Trophoblast cell (in vitro differentiated cells and primary cell): ENCODE results near the gene ADCK2.

Source experiments
- DNase-seq, 2 donors: peaks; one replicate each; pipeline ENCODE4 v3.0.0-alpha.2; 2016
- H2AFZ ChIP-seq: 2 replicates; pipeline ENCODE4 v1.6.1; 2013; ENCODE audit warnings: low read length, moderate library complexity, mild to moderate bottlenecking; ENCODE audit not compliant: insufficient read depth, poor library complexity
- H2AK5ac ChIP-seq: 2 replicates; pipeline ENCODE4 v1.6.1; 2013; ENCODE audit warnings: mild to moderate bottlenecking, low read length
- H2BK120ac ChIP-seq: 2 replicates; pipeline ENCODE4 v1.6.1; 2013; ENCODE audit warnings: low read length, mild to moderate bottlenecking, moderate library complexity; ENCODE audit not compliant: insufficient read depth, poor library complexity
- H2BK12ac ChIP-seq: 2 replicates; pipeline ENCODE4 v1.6.1; 2013; ENCODE audit warnings: mild to moderate bottlenecking, low read length, moderate library complexity
- H2BK5ac ChIP-seq: 2 replicates; pipeline ENCODE4 v1.6.1; 2013; ENCODE audit warnings: low read length, low read depth, moderate library complexity, mild to moderate bottlenecking; ENCODE audit not compliant: poor library complexity
- H3K14ac ChIP-seq: 2 replicates; pipeline ENCODE4 v1.6.1; 2013; ENCODE audit warnings: mild to moderate bottlenecking, low read length
- H3K18ac ChIP-seq: 2 replicates; pipeline ENCODE4 v1.6.1; 2013; ENCODE audit warnings: mild to moderate bottlenecking, low read length
- H3K23ac ChIP-seq: 2 replicates; pipeline ENCODE4 v1.6.1; 2013; ENCODE audit warnings: low read length
- H3K27ac ChIP-seq: 2 replicates; pipeline ENCODE4 v1.5.1; 2013; ENCODE audit warnings: low read depth, mild to moderate bottlenecking, inconsistent platforms, low read length, moderate library complexity
- H3K27me3 ChIP-seq: 2 replicates; pipeline ENCODE4 v1.6.1; 2013; ENCODE audit warnings: inconsistent platforms, mild to moderate bottlenecking, low read length, moderate library complexity; ENCODE audit not compliant: insufficient read depth
- H3K36me3 ChIP-seq, 2 experiments: 1 replicate in 1 of 2; 2 replicates in 1 of 2; pipeline ENCODE4 v1.6.1; 2013; ENCODE audit warnings: low read length in 2 of 2, mild to moderate bottlenecking in 2 of 2, moderate library complexity in 1 of 2; ENCODE audit not compliant: insufficient read depth in 2 of 2, control insufficient read depth in 1 of 2
- H3K4ac ChIP-seq: 2 replicates; pipeline ENCODE4 v1.6.1; 2013; ENCODE audit warnings: low read depth, mild to moderate bottlenecking, low read length, moderate library complexity
- H3K4me1 ChIP-seq, 2 experiments: 1 replicate in 1 of 2; 2 replicates in 1 of 2; pipeline ENCODE4 v1.6.1; 2013; ENCODE audit warnings: low read length in 2 of 2, mild to moderate bottlenecking in 2 of 2, moderate library complexity in 1 of 2; ENCODE audit not compliant: insufficient read depth in 2 of 2, control insufficient read depth in 1 of 2
- H3K4me2 ChIP-seq: 2 replicates; pipeline ENCODE4 v1.6.1; 2013; ENCODE audit warnings: inconsistent platforms, mild to moderate bottlenecking, low read length, moderate library complexity
- H3K4me3 ChIP-seq: 2 replicates; pipeline ENCODE4 v1.5.1; 2013; ENCODE audit warnings: mild to moderate bottlenecking, low read depth, low read length, inconsistent platforms
- H3K79me1 ChIP-seq: one replicate; pipeline ENCODE4 v1.6.1; 2013; ENCODE audit warnings: low read length
- H3K79me2 ChIP-seq: 2 replicates; pipeline ENCODE4 v1.6.1; 2013; ENCODE audit warnings: low read length, mild to moderate bottlenecking; ENCODE audit not compliant: control insufficient read depth, insufficient read depth, poor library complexity
- H3K9ac ChIP-seq: 2 replicates; pipeline ENCODE4 v1.6.1; 2013; ENCODE audit warnings: mild to moderate bottlenecking, low read length
- H3K9me3 ChIP-seq: 2 replicates; pipeline ENCODE4 v1.6.1; 2013; ENCODE audit warnings: low read depth, mild to moderate bottlenecking, control low read depth, inconsistent platforms, low read length; ENCODE audit not compliant: insufficient read depth
- H4K12ac ChIP-seq: 2 replicates; pipeline ENCODE4 v1.6.1; 2013; ENCODE audit warnings: low read depth, mild to moderate bottlenecking, low read length, moderate library complexity
- H4K8ac ChIP-seq: 2 replicates; pipeline ENCODE4 v1.6.1; 2013; ENCODE audit warnings: low read depth, mild to moderate bottlenecking, low read length, moderate library complexity
- H4K91ac ChIP-seq: one replicate; pipeline ENCODE4 v1.6.1; 2013; ENCODE audit warnings: low read depth, mild to moderate bottlenecking, low read length, moderate library complexity
- WGBS: extraction: QIAGEN DNeasy Blood & Tissue Kit; methylation state at CpG from one replicate; pipeline ENCODE4 v1.1.7; 2013; ENCODE audit warnings: missing lambda C conversion rate; ENCODE audit not compliant: insufficient read length, insufficient coverage; ENCODE audit errors: extremely low coverage; 5-methylcytosine and 5-hydroxymethylcytosine counted together

Gene ADCK2

GRCh38 chr7:140686921-140687320 is 14.2 kb downstream of the ADCK2 start:
- Histone ChIP-seq H3K4me3 (no peak overlapping the region), H4K8ac (no peak overlapping the region), H2BK120ac (no peak overlapping the region), H3K27ac (no peak overlapping the region), H2AFZ (no peak overlapping the region), H3K14ac (no peak overlapping the region), H2AK5ac (no peak overlapping the region), H3K27me3 (no peaks in the 10 kb centered on the region), H4K12ac (no peak overlapping the region), H3K4me1 (peaks cover 4 to 10% of the 10 kb centered on the region in 2 experiments), H3K18ac (no peak overlapping the region), H3K4me2 (no peak overlapping the region), H3K79me1 (peaks cover 6% of the 10 kb centered on the region), H3K79me2 (no peaks in the 10 kb centered on the region), H2BK5ac (no peak overlapping the region), H2BK12ac (no peak overlapping the region), H3K23ac (no peak overlapping the region), H4K91ac (no peak overlapping the region), H3K4ac (no peak overlapping the region), H3K9me3 (peaks cover 5% of the 10 kb centered on the region), H3K36me3 (peaks cover 21 to 27% of the 10 kb centered on the region in 2 experiments), H3K9ac (no peak overlapping the region)
- DNase-seq = no peak
- no CpG with 5 or more reads among the region's 11 CpGs for WGBS

- no CpG with 5 or more reads among the region's 6 CpGs for WGBS
These were observed 15.6 kb downstream of the ADCK2 start for GRCh38 chr7:140688341-140688740.

GRCh38 chr7:140689199-140690152 is 16.7 kb downstream of the ADCK2 start:
- H3K79me1 ChIP-seq = peaks cover 2% of the 10 kb centered on the region
- no peak overlapping the region for H2AK5ac ChIP-seq
- no peak overlapping the region for H2BK120ac ChIP-seq
- H3K4me2 ChIP-seq = no peak overlapping the region
- H3K18ac ChIP-seq = no peak overlapping the region
- no peak overlapping the region for H3K9ac ChIP-seq
- no peak overlapping the region for H2AFZ ChIP-seq
- H4K12ac ChIP-seq = no peak overlapping the region
- H3K27me3 ChIP-seq = no peaks in the 10 kb centered on the region
- H2BK5ac ChIP-seq = no peak overlapping the region
- no CpG with 5 or more reads among the region's 16 CpGs for WGBS
- no peak overlapping the region for H2BK12ac ChIP-seq
- peaks cover 2 to 3% of the 10 kb centered on the region in 2 experiments for H3K4me1 ChIP-seq
- no peak overlapping the region for H3K14ac ChIP-seq
- no peak overlapping the region for H3K23ac ChIP-seq
- DNase-seq = no peak
- H4K91ac ChIP-seq = no peak overlapping the region
- peaks cover 17 to 24% of the 10 kb centered on the region in 2 experiments for H3K36me3 ChIP-seq
- no peaks in the 10 kb centered on the region for H3K79me2 ChIP-seq
- no peak overlapping the region for H3K27ac ChIP-seq
- H3K4ac ChIP-seq = no peak overlapping the region
- H3K4me3 ChIP-seq = no peak overlapping the region
- no peak overlapping the region for H4K8ac ChIP-seq
- peaks cover 5% of the 10 kb centered on the region for H3K9me3 ChIP-seq

More at GRCh38 chr7:140688341-140688740, 15.6 kb downstream of the ADCK2 start:
- H3K18ac ChIP-seq = no peak overlapping the region
- H3K4ac ChIP-seq = no peak overlapping the region
- H3K4me3 ChIP-seq = no peak overlapping the region
- peaks cover 4% of the 10 kb centered on the region for H3K79me1 ChIP-seq
- no peak overlapping the region for H2BK5ac ChIP-seq
- H3K14ac ChIP-seq = no peak overlapping the region
- no peak overlapping the region for H3K23ac ChIP-seq
- peaks cover 18 to 27% of the 10 kb centered on the region in 2 experiments for H3K36me3 ChIP-seq
- H3K4me2 ChIP-seq = no peak overlapping the region
- H4K8ac ChIP-seq = no peak overlapping the region
- H3K27ac ChIP-seq = no peak overlapping the region
- no peaks in the 10 kb centered on the region for H3K79me2 ChIP-seq
- no peak overlapping the region for H2AFZ ChIP-seq
- H4K91ac ChIP-seq = no peak overlapping the region
- H4K12ac ChIP-seq = no peak overlapping the region
- peaks cover 4 to 8% of the 10 kb centered on the region in 2 experiments for H3K4me1 ChIP-seq
- H2BK120ac ChIP-seq = no peak overlapping the region
- peaks cover 5% of the 10 kb centered on the region for H3K9me3 ChIP-seq
- no peak overlapping the region for H2BK12ac ChIP-seq
- H2AK5ac ChIP-seq = no peak overlapping the region
- H3K27me3 ChIP-seq = no peaks in the 10 kb centered on the region
- H3K9ac ChIP-seq = peak overlapping the region; percentile 52
- DNase-seq = no peak

- H3K4me2 ChIP-seq = no peak overlapping the region
- H2AFZ ChIP-seq = no peak overlapping the region
- H4K12ac ChIP-seq = no peak overlapping the region
- peaks cover 5% of the 10 kb centered on the region for H3K9me3 ChIP-seq
- H2BK5ac ChIP-seq = no peak overlapping the region
- H3K27me3 ChIP-seq = no peaks in the 10 kb centered on the region
- peaks cover 2% of the 10 kb centered on the region for H3K79me1 ChIP-seq
- H3K27ac ChIP-seq = no peak overlapping the region
- no peak overlapping the region for H3K9ac ChIP-seq
- no peak overlapping the region for H3K18ac ChIP-seq
- no peak overlapping the region for H4K91ac ChIP-seq
- H3K14ac ChIP-seq = no peak overlapping the region
- DNase-seq = no peak
- no peaks in the 10 kb centered on the region for H3K79me2 ChIP-seq
- peaks cover 3% of the 10 kb centered on the region in 2 experiments for H3K4me1 ChIP-seq
- no peak overlapping the region for H3K4me3 ChIP-seq
- no CpG with 5 or more reads among the region's 12 CpGs for WGBS
- peaks cover 14 to 24% of the 10 kb centered on the region in 2 experiments for H3K36me3 ChIP-seq
- no peak overlapping the region for H3K4ac ChIP-seq
- H4K8ac ChIP-seq = no peak overlapping the region
- no peak overlapping the region for H2BK12ac ChIP-seq
- H3K23ac ChIP-seq = no peak overlapping the region
- H2AK5ac ChIP-seq = no peak overlapping the region
- no peak overlapping the region for H2BK120ac ChIP-seq
These were observed 18.8 kb downstream of the ADCK2 start for GRCh38 chr7:140691376-140692045.
